Muscle layer of colon (tissue), 2 donors: ENCODE results near the gene KCNRG.
"Not testable (repeated sequence)": the region's sequence is repeated elsewhere in the genome, so short reads cannot be mapped to it uniquely, and the experiment has no call there.

Experiments
- H3K27ac ChIP-seq: one replicate; pipeline ENCODE4 v1.7.0; 2013; ENCODE audit warnings: low read depth, mild to moderate bottlenecking, low read length, moderate library complexity
- H3K27me3 ChIP-seq, 2 donors: one replicate each; pipeline ENCODE4 v1.7.0; 2013; ENCODE audit warnings: low read length in 2 of 2, mild to moderate bottlenecking in 2 of 2; ENCODE audit not compliant: insufficient read depth in 2 of 2, control insufficient read depth in 1 of 2
- H3K36me3 ChIP-seq: one replicate; pipeline ENCODE4 v1.7.0; 2013; ENCODE audit warnings: mild to moderate bottlenecking, low read length; ENCODE audit not compliant: insufficient read depth
- H3K4me1 ChIP-seq: one replicate; pipeline ENCODE4 v1.7.0; 2013; ENCODE audit warnings: mild to moderate bottlenecking, low read length; ENCODE audit not compliant: insufficient read depth
- H3K4me3 ChIP-seq, 2 donors: one replicate each; pipeline ENCODE4 v1.7.0; 2013; ENCODE audit warnings: low read length in 2 of 2, low read depth in 1 of 2, mild to moderate bottlenecking in 1 of 2, moderate library complexity in 1 of 2
- H3K9ac ChIP-seq: one replicate; pipeline ENCODE4 v1.7.0; 2013; ENCODE audit warnings: low read length
- H3K9me3 ChIP-seq: one replicate; pipeline ENCODE4 v1.7.0; 2013; ENCODE audit warnings: mild to moderate bottlenecking, low read length
- donor health status: abdominal sarcoma.
- donor health status: Adenocarcinoma of cecum.

Gene KCNRG

GRCh38 chr13:50015258-50015657, at the start of gene KCNRG:
Gene KCNRG (plus strand): TSS chr13:50015444. CDS start chr13:50015494, 50 bp downstream.
- Histone ChIP-seq H3K9me3 (no peaks in the 10 kb centered on the region), H3K4me3 (no peak within 1 kb of the TSS), H3K4me1 (peaks cover 21% of the 10 kb centered on the region), H3K27ac (no peak within 1 kb of the TSS), H3K9ac (no peak within 1 kb of the TSS), H3K36me3 (peaks cover 3% of the 10 kb centered on the region), H3K27me3 (no peaks in the 10 kb centered on the region)

- Histone ChIP-seq H3K4me1 (no peaks in the 10 kb centered on the region), H3K4me3 (no peak overlapping the region), H3K27ac (no peak overlapping the region), H3K27me3 (no peaks in the 10 kb centered on the region), H3K9me3 (no peaks in the 10 kb centered on the region), H3K9ac (no peak overlapping the region), H3K36me3 (no peaks in the 10 kb centered on the region)
Observed at GRCh38 chr13:49967456-49967855, 47.8 kb upstream of the KCNRG start.

GRCh38 chr13:49972709-49973108, 42.5 kb upstream of the KCNRG start:
- Histone ChIP-seq H3K4me1 (no peaks in the 10 kb centered on the region), H3K9me3 (no peaks in the 10 kb centered on the region), H3K27me3 (no peaks in the 10 kb centered on the region), H3K27ac (no peak overlapping the region), H3K4me3 (no peak overlapping the region), H3K9ac (no peak overlapping the region), H3K36me3 (no peaks in the 10 kb centered on the region)

- H3K4me3 ChIP-seq = no peak overlapping the region
- H3K27me3 ChIP-seq = no peaks in the 10 kb centered on the region
- H3K9me3 ChIP-seq = no peaks in the 10 kb centered on the region
- H3K27ac ChIP-seq = no peak overlapping the region
- no peaks in the 10 kb centered on the region for H3K4me1 ChIP-seq
- H3K36me3 ChIP-seq = no peaks in the 10 kb centered on the region
- no peak overlapping the region for H3K9ac ChIP-seq
Observed at GRCh38 chr13:49975826-49976225, 39.4 kb upstream of the KCNRG start.

- no peak overlapping the region for H3K9ac ChIP-seq
- H3K9me3 ChIP-seq = no peaks in the 10 kb centered on the region
- no peaks in the 10 kb centered on the region for H3K36me3 ChIP-seq
- no peak overlapping the region for H3K4me3 ChIP-seq
- no peak overlapping the region for H3K27ac ChIP-seq
- no peaks in the 10 kb centered on the region for H3K4me1 ChIP-seq
- H3K27me3 ChIP-seq = no peaks in the 10 kb centered on the region
Observed at GRCh38 chr13:49976314-49977258, 38.7 kb upstream of the KCNRG start.

- Histone ChIP-seq H3K9ac (no peak overlapping the region), H3K27ac (no peak overlapping the region), H3K36me3 (no peaks in the 10 kb centered on the region), H3K27me3 (no peaks in the 10 kb centered on the region), H3K4me1 (no peaks in the 10 kb centered on the region), H3K4me3 (no peak overlapping the region), H3K9me3 (no peaks in the 10 kb centered on the region)
Observed at GRCh38 chr13:49977992-49978391, 37.3 kb upstream of the KCNRG start.

GRCh38 chr13:49980266-49980665, 35.0 kb upstream of the KCNRG start:
- no peak overlapping the region for H3K9ac ChIP-seq
- H3K4me1 ChIP-seq = no peaks in the 10 kb centered on the region
- no peak overlapping the region for H3K27ac ChIP-seq
- H3K36me3 ChIP-seq = no peaks in the 10 kb centered on the region
- H3K9me3 ChIP-seq = no peaks in the 10 kb centered on the region
- H3K4me3 ChIP-seq = no peak overlapping the region
- H3K27me3 ChIP-seq = no peaks in the 10 kb centered on the region

GRCh38 chr13:49985129-49985528, 30.1 kb upstream of the KCNRG start:
- Histone ChIP-seq H3K9me3 (no peaks in the 10 kb centered on the region), H3K9ac (no peak overlapping the region), H3K4me1 (no peaks in the 10 kb centered on the region), H3K27ac (no peak overlapping the region), H3K4me3 (no peak overlapping the region), H3K36me3 (no peaks in the 10 kb centered on the region), H3K27me3 (no peaks in the 10 kb centered on the region)

- no peak overlapping the region for H3K9ac ChIP-seq
Observed at GRCh38 chr13:49986471-49986870, 28.8 kb upstream of the KCNRG start.

GRCh38 chr13:49990612-49991011, 24.6 kb upstream of the KCNRG start:
- not testable (repeated sequence) for H3K4me1 ChIP-seq, H3K9ac ChIP-seq, H3K4me3 ChIP-seq, H3K27ac ChIP-seq, H3K9me3 ChIP-seq, H3K27me3 ChIP-seq, H3K36me3 ChIP-seq

More at GRCh38 chr13:49986471-49986870, 28.8 kb upstream of the KCNRG start:
- H3K9me3 ChIP-seq = no peaks in the 10 kb centered on the region
- no peak overlapping the region for H3K4me3 ChIP-seq
- H3K4me1 ChIP-seq = no peaks in the 10 kb centered on the region
- H3K27me3 ChIP-seq = no peaks in the 10 kb centered on the region
- no peaks in the 10 kb centered on the region for H3K36me3 ChIP-seq
- no peak overlapping the region for H3K27ac ChIP-seq

- no peak overlapping the region for H3K9ac ChIP-seq
Observed at GRCh38 chr13:49993111-49993510, 22.1 kb upstream of the KCNRG start.

GRCh38 chr13:49993666-49994065, 21.6 kb upstream of the KCNRG start:
- Histone ChIP-seq H3K9ac (no peak overlapping the region), H3K9me3 (no peaks in the 10 kb centered on the region), H3K4me1 (peaks cover 11% of the 10 kb centered on the region), H3K27ac (no peak overlapping the region), H3K36me3 (peaks cover 9% of the 10 kb centered on the region), H3K27me3 (no peaks in the 10 kb centered on the region), H3K4me3 (no peak overlapping the region)

More at GRCh38 chr13:49993111-49993510, 22.1 kb upstream of the KCNRG start:
- Histone ChIP-seq H3K27me3 (no peaks in the 10 kb centered on the region), H3K9me3 (no peaks in the 10 kb centered on the region), H3K27ac (no peak overlapping the region), H3K36me3 (peaks cover 4% of the 10 kb centered on the region), H3K4me1 (peaks cover 6% of the 10 kb centered on the region), H3K4me3 (no peak overlapping the region)
